ENCODE data around the gene PDXK.

Gene PDXK

GRCh38 chr21:43768868-43769167, 49.9 kb downstream of the PDXK start:
- H3K27ac ChIP-seq, result no peak overlapping the region
- H3K36me3 ChIP-seq (ENCODE audit: control insufficient read depth, insufficient read depth, low read length), result no peaks in the 10 kb centered on the region
- H3K4me1 ChIP-seq, result no peaks in the 10 kb centered on the region
- H3K9me3 ChIP-seq (ENCODE audit: control insufficient read depth, low read length), result no peaks in the 10 kb centered on the region
- no peak for TF ChIP-seq CTCF (IDR thresholded peaks at IDR 0.05)
- no peak overlapping the region for H3K4me2 ChIP-seq (ENCODE audit: low read length)
- H3K4me3 ChIP-seq (ENCODE audit: low read depth, low read length), result no peak overlapping the region
- no peaks in the 10 kb centered on the region for H3K27me3 ChIP-seq (ENCODE audit: control insufficient read depth, insufficient read depth, low read length)
- no peak overlapping the region for H3K9ac ChIP-seq
- no peaks in the 10 kb centered on the region for H3K79me2 ChIP-seq
- H2AFZ ChIP-seq, result no peak overlapping the region

GRCh38 chr21:43769325-43769958, 50.5 kb downstream of the PDXK start:
- H2AFZ ChIP-seq, result no peak overlapping the region
- H3K9me3 ChIP-seq (ENCODE audit: control insufficient read depth, low read length), result no peaks in the 10 kb centered on the region
- no peak overlapping the region for H3K4me2 ChIP-seq (ENCODE audit: low read length)
- H3K27me3 ChIP-seq (ENCODE audit: control insufficient read depth, insufficient read depth, low read length), result no peaks in the 10 kb centered on the region
- TF ChIP-seq CTCF (IDR thresholded peaks at IDR 0.05), result no peak
- no peaks in the 10 kb centered on the region for H3K79me2 ChIP-seq
- H3K4me3 ChIP-seq (ENCODE audit: low read depth, low read length), result no peak overlapping the region
- H3K9ac ChIP-seq, result no peak overlapping the region
- no peaks in the 10 kb centered on the region for H3K4me1 ChIP-seq
- no peak overlapping the region for H3K27ac ChIP-seq
- no peaks in the 10 kb centered on the region for H3K36me3 ChIP-seq (ENCODE audit: control insufficient read depth, insufficient read depth, low read length)

GRCh38 chr21:43770066-43770655, 51.2 kb downstream of the PDXK start:
- no peak overlapping the region for H2AFZ ChIP-seq
- no peak overlapping the region for H3K4me2 ChIP-seq (ENCODE audit: low read length)
- no peaks in the 10 kb centered on the region for H3K4me1 ChIP-seq
- H3K9me3 ChIP-seq (ENCODE audit: control insufficient read depth, low read length), result no peaks in the 10 kb centered on the region
- H3K4me3 ChIP-seq (ENCODE audit: low read depth, low read length), result no peak overlapping the region
- TF ChIP-seq CTCF (IDR thresholded peaks at IDR 0.05), result no peak
- H3K79me2 ChIP-seq, result no peaks in the 10 kb centered on the region
- no peak overlapping the region for H3K27ac ChIP-seq
- H3K36me3 ChIP-seq (ENCODE audit: control insufficient read depth, insufficient read depth, low read length), result no peaks in the 10 kb centered on the region
- H3K9ac ChIP-seq, result no peak overlapping the region
- no peaks in the 10 kb centered on the region for H3K27me3 ChIP-seq (ENCODE audit: control insufficient read depth, insufficient read depth, low read length)

GRCh38 chr21:43771199-43771675, 52.3 kb downstream of the PDXK start:
- no peaks in the 10 kb centered on the region for H3K9me3 ChIP-seq (ENCODE audit: control insufficient read depth, low read length)
- no peaks in the 10 kb centered on the region for H3K36me3 ChIP-seq (ENCODE audit: control insufficient read depth, insufficient read depth, low read length)
- no peak overlapping the region for H3K27ac ChIP-seq
- no peaks in the 10 kb centered on the region for H3K27me3 ChIP-seq (ENCODE audit: control insufficient read depth, insufficient read depth, low read length)
- H2AFZ ChIP-seq, result no peak overlapping the region
- no peaks in the 10 kb centered on the region for H3K4me1 ChIP-seq
- no peak overlapping the region for H3K4me2 ChIP-seq (ENCODE audit: low read length)
- no peak for TF ChIP-seq CTCF (IDR thresholded peaks at IDR 0.05)
- H3K79me2 ChIP-seq, result no peaks in the 10 kb centered on the region
- H3K9ac ChIP-seq, result no peak overlapping the region
- no peak overlapping the region for H3K4me3 ChIP-seq (ENCODE audit: low read depth, low read length)

Data from parathyroid adenoma (tissue), 2 donors.